ENCODE results near the gene PELI2.

DNA sequence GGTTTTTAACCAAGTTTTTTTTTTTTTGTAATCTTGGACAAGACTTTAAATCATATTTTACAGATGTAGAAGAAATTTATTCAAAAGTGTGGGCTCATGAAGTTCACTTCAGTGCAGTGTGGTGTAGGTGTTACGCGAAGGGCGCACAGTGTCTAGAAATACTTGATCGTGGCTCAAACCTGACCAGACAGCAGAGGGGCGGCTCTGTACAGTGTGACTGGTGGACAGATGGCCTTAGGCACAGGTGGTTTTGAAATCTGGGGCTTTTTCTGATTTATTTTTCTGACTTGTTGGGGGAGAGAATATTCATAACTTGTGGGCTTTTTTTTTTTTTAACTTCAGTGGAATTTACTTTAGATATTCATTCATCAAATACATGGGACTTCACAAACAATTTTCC lies 179.2 kb downstream of the PELI2 start:
- TF ChIP-seq HOXA7 (CRISPR knock-in tag; IDR thresholded peaks at IDR 0.05; ENCODE audit: borderline replicate concordance) (no peak), ZNF701 (tag by site-specific recombination; IDR thresholded peaks at IDR 0.05) (no peak), ZNF514 (tag by site-specific recombination; IDR thresholded peaks at IDR 0.05) (no peak), ZFP37 (tag by site-specific recombination; IDR thresholded peaks at IDR 0.05) (no peak), YY1 (tag by site-specific recombination; IDR thresholded peaks at IDR 0.05) (no peak), SCRT2 (tag by site-specific recombination; IDR thresholded peaks at IDR 0.05) (no peak), ZNF174 (tag by site-specific recombination; IDR thresholded peaks at IDR 0.05) (no peak), KLF8 (tag by site-specific recombination; IDR thresholded peaks at IDR 0.05) (no peak)
- TF ChIP-seq, protein P1, sequence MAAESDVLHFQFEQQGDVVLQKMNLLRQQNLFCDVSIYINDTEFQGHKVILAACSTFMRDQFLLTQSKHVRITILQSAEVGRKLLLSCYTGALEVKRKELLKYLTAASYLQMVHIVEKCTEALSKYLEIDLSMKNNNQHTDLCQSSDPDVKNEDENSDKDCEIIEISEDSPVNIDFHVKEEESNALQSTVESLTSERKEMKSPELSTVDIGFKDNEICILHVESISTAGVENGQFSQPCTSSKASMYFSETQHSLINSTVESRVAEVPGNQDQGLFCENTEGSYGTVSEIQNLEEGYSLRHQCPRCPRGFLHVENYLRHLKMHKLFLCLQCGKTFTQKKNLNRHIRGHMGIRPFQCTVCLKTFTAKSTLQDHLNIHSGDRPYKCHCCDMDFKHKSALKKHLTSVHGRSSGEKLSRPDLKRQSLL (tag by site-specific recombination; IDR thresholded peaks at IDR 0.05) = no peak
- TF ChIP-seq, protein P2, sequence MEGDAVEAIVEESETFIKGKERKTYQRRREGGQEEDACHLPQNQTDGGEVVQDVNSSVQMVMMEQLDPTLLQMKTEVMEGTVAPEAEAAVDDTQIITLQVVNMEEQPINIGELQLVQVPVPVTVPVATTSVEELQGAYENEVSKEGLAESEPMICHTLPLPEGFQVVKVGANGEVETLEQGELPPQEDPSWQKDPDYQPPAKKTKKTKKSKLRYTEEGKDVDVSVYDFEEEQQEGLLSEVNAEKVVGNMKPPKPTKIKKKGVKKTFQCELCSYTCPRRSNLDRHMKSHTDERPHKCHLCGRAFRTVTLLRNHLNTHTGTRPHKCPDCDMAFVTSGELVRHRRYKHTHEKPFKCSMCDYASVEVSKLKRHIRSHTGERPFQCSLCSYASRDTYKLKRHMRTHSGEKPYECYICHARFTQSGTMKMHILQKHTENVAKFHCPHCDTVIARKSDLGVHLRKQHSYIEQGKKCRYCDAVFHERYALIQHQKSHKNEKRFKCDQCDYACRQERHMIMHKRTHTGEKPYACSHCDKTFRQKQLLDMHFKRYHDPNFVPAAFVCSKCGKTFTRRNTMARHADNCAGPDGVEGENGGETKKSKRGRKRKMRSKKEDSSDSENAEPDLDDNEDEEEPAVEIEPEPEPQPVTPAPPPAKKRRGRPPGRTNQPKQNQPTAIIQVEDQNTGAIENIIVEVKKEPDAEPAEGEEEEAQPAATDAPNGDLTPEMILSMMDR (tag by site-specific recombination; IDR thresholded peaks at IDR 0.05) = no peak
